Placental pericyte (primary cell): ENCODE measurements around the gene SIX5. TPM values are rescaled to one million over a fixed set of nuclear protein-coding genes. Genes with fewer than 3 reads are reported as not detected.

ENCODE experiments used
- total RNA-seq: library from RNA; depleted of rRNA; stranded (reverse); fragments of >200 nt; gene quantifications from 2 replicates; pipeline ENCODE4 v1.2.3, GENCODE V29; 2012

SIX5 gene
- 9.7 and 10.1 TPM in 2 replicates for total RNA-seq

DNA sequence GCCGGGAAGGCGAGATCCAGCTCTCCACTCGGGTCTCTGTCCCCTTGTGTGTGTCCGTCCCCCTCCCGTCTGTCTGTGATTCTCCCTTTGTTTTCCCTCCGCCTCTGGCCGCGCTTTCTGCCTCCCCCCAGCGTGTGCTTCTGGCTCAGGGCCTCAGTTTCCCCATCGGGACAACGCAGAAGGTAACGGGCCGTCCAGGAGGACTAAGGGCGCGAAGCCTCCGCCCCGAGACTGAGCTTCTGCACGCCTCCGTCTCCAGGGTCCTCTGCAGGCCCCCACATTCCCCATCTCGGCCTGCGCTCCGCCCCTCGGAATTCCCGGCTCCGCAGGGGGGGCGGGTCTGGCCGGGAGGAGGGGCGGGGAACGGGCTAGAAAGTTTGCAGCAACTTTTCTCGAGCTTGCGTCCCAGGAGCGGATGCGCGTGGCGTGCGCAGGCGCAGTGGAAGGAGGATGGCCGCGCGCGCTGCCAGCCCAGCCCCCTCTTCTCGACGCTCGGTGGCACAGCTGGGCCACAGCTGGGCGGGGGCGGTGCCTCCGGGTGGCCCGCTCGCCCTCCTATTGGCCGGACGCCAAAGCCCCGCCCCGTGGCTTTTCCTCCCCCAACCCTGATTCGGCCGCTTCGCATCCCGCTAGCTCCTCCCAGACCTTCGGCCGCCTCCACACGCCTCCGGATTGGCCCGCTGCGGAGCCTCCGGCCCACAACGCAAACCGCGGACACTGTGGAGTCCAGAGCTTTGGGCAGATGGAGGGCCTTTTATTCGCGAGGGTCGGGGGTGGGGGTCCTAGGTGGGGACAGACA, at the start of gene SIX5:
TSS of gene SIX5 (minus strand) at position 269 of the 799 bp plus-strand sequence. CDS start 408 bp downstream, outside the sequence.

DNA sequence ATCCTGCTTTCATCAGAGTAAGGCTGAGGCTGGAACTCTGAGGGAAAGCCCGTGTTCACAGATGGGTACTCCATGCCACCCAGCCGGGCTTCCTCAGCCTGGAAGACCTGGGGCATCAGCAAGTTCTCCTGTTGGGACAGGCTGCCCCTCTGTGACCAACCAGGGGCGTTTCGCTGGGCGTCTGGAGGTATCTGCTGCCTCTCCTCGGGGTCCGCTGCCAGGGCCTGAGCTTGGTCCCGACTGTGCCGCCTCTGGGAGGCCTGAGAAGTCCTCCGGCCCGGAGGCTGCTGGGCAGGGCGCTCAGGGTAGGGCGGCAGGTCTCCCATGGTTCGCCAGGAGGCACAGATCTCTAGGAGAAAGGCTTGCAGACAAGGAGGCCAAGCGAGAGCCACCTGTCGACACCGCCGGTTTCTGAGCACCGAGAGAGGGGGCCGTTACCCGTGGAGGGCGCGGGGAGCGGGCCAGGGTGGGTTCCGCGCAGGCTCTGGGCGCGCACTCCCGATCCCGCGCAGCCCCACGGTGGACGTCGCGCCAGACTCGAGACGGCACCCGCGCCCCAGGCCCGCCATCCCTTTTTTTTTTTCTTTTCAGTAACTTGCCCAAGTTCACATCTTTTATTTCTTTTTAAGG, 45.9 kb upstream of the SIX5 start, which contains the start of gene RSPH6A:
TSS of gene RSPH6A (minus strand) at position 458 of the 630 bp plus-strand sequence. CDS start at position 326, 132 bp downstream.

GRCh38 chr19:45792470-45793177, 23.6 kb upstream of the SIX5 start, which contains the start of gene DMWD:
Gene DMWD, minus strand, starts transcription at chr19:45792845. Its CDS starts 89 bp downstream, at chr19:45792756.

GRCh38 chr19:45782162-45782691, 13.2 kb upstream of the SIX5 start, which contains the start of gene DMPK:
Gene DMPK, minus strand, starts transcription at chr19:45782490. Its CDS starts 138 bp downstream, at chr19:45782352.

GRCh38 chr19:45733160-45733810, 35.8 kb downstream of the SIX5 start, which contains the start of gene MEIOSIN:
Gene MEIOSIN, plus strand, starts transcription at chr19:45733439. Its CDS starts 1,938 bp downstream, at chr19:45735377.

DNA sequence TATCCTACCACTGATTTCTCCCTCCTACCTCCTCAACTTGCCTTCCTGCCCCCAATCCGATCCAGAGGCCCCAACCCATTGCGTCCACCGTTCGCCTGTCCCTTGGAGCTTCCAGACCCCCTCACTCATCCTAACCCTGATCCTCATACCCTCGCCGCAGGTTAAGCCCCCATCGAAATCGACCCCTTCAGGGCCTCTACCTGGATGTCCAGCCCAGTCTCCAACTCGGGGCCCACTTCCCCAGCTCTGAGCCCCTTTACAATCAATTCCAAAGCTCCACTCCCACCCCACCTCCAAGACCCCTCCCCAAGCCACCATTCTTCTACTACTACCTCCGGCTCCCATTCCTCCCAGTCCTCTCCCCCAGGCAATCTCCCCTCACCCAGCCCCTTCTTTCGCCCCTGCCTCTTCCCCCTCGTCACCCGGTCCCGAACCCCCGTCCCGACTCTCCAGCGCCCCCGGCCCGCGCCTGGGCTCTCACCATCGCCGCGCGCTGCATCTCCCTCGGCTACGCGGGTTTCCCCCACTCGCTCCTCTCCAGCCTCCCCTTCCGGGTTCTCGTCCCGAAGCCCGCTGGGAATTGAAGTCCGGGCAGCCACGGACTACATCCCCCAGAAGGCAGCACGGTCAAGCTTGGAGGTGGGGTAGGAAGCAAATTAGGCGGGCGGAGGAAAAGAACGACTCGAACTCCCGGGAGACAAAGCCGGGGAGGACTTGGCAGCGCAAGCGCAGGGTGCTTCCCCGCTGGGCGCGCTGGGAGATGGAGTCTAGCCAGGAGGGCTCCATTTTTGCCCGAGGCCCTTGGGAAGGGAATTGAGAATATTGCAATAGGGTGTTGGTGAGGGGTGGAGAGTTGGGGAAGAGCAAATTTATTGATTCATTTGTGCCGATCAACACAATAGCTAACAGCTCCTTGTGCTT, 38.4 kb downstream of the SIX5 start, which contains the start of gene FBXO46:
TSS of gene FBXO46 (minus strand) at position 529 of the 921 bp plus-strand sequence. CDS start 17,401 bp downstream, outside the sequence.

Other genes starting within 250 kb of the SIX5 start
- 9.2 and 12.9 TPM in 2 replicates for gene OPA3, start 184.4 kb downstream of the SIX5 start, total RNA-seq
- under 0.01 and 0.72 TPM in 2 replicates for gene GPR4, start 167.0 kb downstream of the SIX5 start, total RNA-seq
- gene EML2, start 129.9 kb downstream of the SIX5 start, total RNA-seq = 42.9 and 56.2 TPM in 2 replicates
- not detected in 2 replicates for gene GIPR, start 101.0 kb downstream of the SIX5 start, total RNA-seq
- gene SNRPD2, start 77.3 kb downstream of the SIX5 start, total RNA-seq = 157 and 234 TPM in 2 replicates
- gene QPCTL, start 76.6 kb downstream of the SIX5 start, total RNA-seq = 20.6 and 29.8 TPM in 2 replicates
- gene FBXO46, start 38.4 kb downstream of the SIX5 start, total RNA-seq = 6.6 and 10.5 TPM in 2 replicates
- gene MEIOSIN, start 35.8 kb downstream of the SIX5 start, total RNA-seq = under 0.01 TPM in 1 of 2 replicates, not detected in the other
- gene DMPK, start 13.2 kb upstream of the SIX5 start, total RNA-seq = 26.9 and 29.5 TPM in 2 replicates
- gene DMWD, start 23.6 kb upstream of the SIX5 start, total RNA-seq = 44.9 and 84.2 TPM in 2 replicates
- gene RSPH6A, start 46.1 kb upstream of the SIX5 start, total RNA-seq = 0.22 and 0.43 TPM in 2 replicates
- gene SYMPK, start 93.9 kb upstream of the SIX5 start, total RNA-seq = 46.2 and 50.8 TPM in 2 replicates
- not detected in 2 replicates for gene FOXA3, start 95.1 kb upstream of the SIX5 start, total RNA-seq
- 26.7 and 39.1 TPM in 2 replicates for gene IRF2BP1, start 116.9 kb upstream of the SIX5 start, total RNA-seq
- 1.9 and 2.0 TPM in 2 replicates for gene MYPOP, start 133.4 kb upstream of the SIX5 start, total RNA-seq
- gene NANOS2, start 145.5 kb upstream of the SIX5 start, total RNA-seq = not detected in 2 replicates
- under 0.01 TPM in 1 of 2 replicates, not detected in the other for gene NOVA2, start 204.6 kb upstream of the SIX5 start, total RNA-seq
- 3.9 and 11.3 TPM in 2 replicates for gene CCDC61, start 226.2 kb upstream of the SIX5 start, total RNA-seq